CD4-positive, alpha-beta T cell (primary cell): ENCODE data around the gene PKIG. TPM values are rescaled to one million over a fixed set of nuclear protein-coding genes. Genes with fewer than 3 reads are reported as not detected.
A peak's percentile ranks its signal among the peaks of the same experiment; 100 is the strongest.

Source experiments
- ATAC-seq: fragments of 200-7000 bp; cut with Tn5 transposase; one replicate; pipeline ENCODE4 v1.10.0; 2022; ENCODE audit warnings: mild to moderate bottlenecking; ENCODE audit not compliant: poor library complexity
- CTCF ChIA-PET: fragments of 350-600 bp; sonication (Branson Sonifier 250); formaldehyde crosslinking; loops from one replicate; lab custom pipeline; 2021; ENCODE audit warnings: antibody characterized with exemption, inconsistent platforms; lab: Charles Lee
- POLR2A ChIA-PET: fragments of 350-600 bp; sonication (Branson Sonifier 250); formaldehyde crosslinking; loops from one replicate; lab custom pipeline; 2021; ENCODE audit warnings: antibody characterized with exemption, inconsistent platforms; lab: Charles Lee
- DNase-seq, 14 experiments: peaks; one replicate each; pipeline ENCODE4 v3.0.0-alpha.2; 2013 to 2020; ENCODE audit warnings: mixed read lengths in 2 of 14
- H3K27ac ChIP-seq, 2 donors: one replicate each; pipeline versions ENCODE4 v1.5.1 to v1.7.0; 2013; ENCODE audit warnings: low read length in 2 of 2, low read depth in 1 of 2, mild to moderate bottlenecking in 1 of 2
- H3K27me3 ChIP-seq, 2 experiments: 1 replicate in 1 of 2; 2 replicates in 1 of 2; pipeline versions ENCODE4 v1.6.1 to v1.7.0; 2013; ENCODE audit warnings: low read length in 2 of 2, control low read depth in 1 of 2, mild to moderate bottlenecking in 1 of 2, moderate library complexity in 1 of 2; ENCODE audit not compliant: insufficient read depth in 2 of 2, control insufficient read depth in 1 of 2
- H3K36me3 ChIP-seq: one replicate; pipeline ENCODE4 v1.6.1; 2013; ENCODE audit warnings: low read length, control low read depth; ENCODE audit not compliant: insufficient read depth
- H3K4me1 ChIP-seq: one replicate; pipeline ENCODE4 v1.6.1; 2013; ENCODE audit warnings: low read length, control low read depth; ENCODE audit not compliant: insufficient read depth
- H3K4me3 ChIP-seq: one replicate; pipeline ENCODE4 v1.5.1; 2013; ENCODE audit warnings: mild to moderate bottlenecking, low read length, moderate library complexity
- H3K9me3 ChIP-seq, 2 experiments: 1 replicate in 1 of 2; 2 replicates in 1 of 2; pipeline versions ENCODE4 v1.6.1 to v1.7.0; 2013; ENCODE audit warnings: low read length in 2 of 2, mild to moderate bottlenecking in 2 of 2, control low read depth in 1 of 2, moderate library complexity in 1 of 2; ENCODE audit not compliant: control insufficient read depth in 1 of 2, insufficient read depth in 1 of 2
- H3K27ac Mint-ChIP-seq: one replicate; pipeline ENCODE4 v1.8.0; 2020; ENCODE audit warnings: mixed read lengths
- H3K27me3 Mint-ChIP-seq: one replicate; pipeline ENCODE4 v1.8.0; 2021; ENCODE audit warnings: mixed read lengths
- H3K36me3 Mint-ChIP-seq: one replicate; pipeline ENCODE4 v1.8.0; 2021; ENCODE audit warnings: low read depth, mixed read lengths
- H3K4me1 Mint-ChIP-seq: one replicate; pipeline ENCODE4 v1.8.0; 2021; ENCODE audit warnings: low read depth, mixed read lengths
- H3K4me3 Mint-ChIP-seq: one replicate; pipeline ENCODE4 v1.8.0; 2020; ENCODE audit warnings: mild to moderate bottlenecking, mixed read lengths
- H3K9me3 Mint-ChIP-seq: one replicate; pipeline ENCODE4 v1.8.0; 2020; ENCODE audit warnings: mixed read lengths
- CTCF ChIP-seq: fragments of 200-600 bp; IDR thresholded peaks from one replicate; pipeline ENCODE4 v1.8.0; 2022; ENCODE audit warnings: antibody characterized with exemption, mild to moderate bottlenecking
- intact Hi-C, 2 experiments: fragments of 100-400 bp; cut with DNase I in 1 of 2; cut with micrococcal nuclease in 1 of 2; formaldehyde crosslinking; loops; one replicate each; pipeline versions ENCODE4 v1.15.1 to v1.9.0; 2023 to 2025; cut with DNase I, micrococcal nuclease
- total RNA-seq, 174 experiments: library from RNA in 2 of 174; stranded (reverse) in 2 of 174; gene quantifications; one replicate each; pipeline ENCODE4 v1.2.3 and lab custom pipeline; 2021 to 2026

The PKIG gene
- total RNA-seq, 2 experiments from 2014 or later = 1.7 to 2.4 TPM

- no peak for DNase-seq
- no peaks in the 10 kb centered on the region for H3K4me1 ChIP-seq
- no peak overlapping the region for H3K4me3 ChIP-seq
- intact Hi-C loops = no loop called here
- no peaks in the 10 kb centered on the region for H3K9me3 ChIP-seq
- peak overlapping the region; percentile 0 for H3K27ac Mint-ChIP-seq
- H3K9me3 Mint-ChIP-seq = no peaks in the 10 kb centered on the region
- no peak for ATAC-seq
- H3K36me3 Mint-ChIP-seq = peaks cover 86% of the 10 kb centered on the region
- TF ChIP-seq CTCF = no peak
- H3K4me3 Mint-ChIP-seq = no peak overlapping the region
- no peaks in the 10 kb centered on the region for H3K27me3 Mint-ChIP-seq
- ChIA-PET POLR2A (no interaction called here), CTCF (no interaction called here)
- no peak overlapping the region for H3K27ac ChIP-seq
- no peaks in the 10 kb centered on the region for H3K4me1 Mint-ChIP-seq
- H3K27me3 ChIP-seq = no peaks in the 10 kb centered on the region
- peaks cover 63% of the 10 kb centered on the region for H3K36me3 ChIP-seq
Observed at GRCh38 chr20:44629542-44629941, 47.2 kb downstream of the PKIG start.

- Histone ChIP-seq H3K27me3 (no peaks in the 10 kb centered on the region), H3K27ac (no peak overlapping the region), H3K4me3 (no peak overlapping the region), H3K9me3 (no peaks in the 10 kb centered on the region), H3K4me1 (no peaks in the 10 kb centered on the region), H3K36me3 (peaks cover 63% of the 10 kb centered on the region)
- peak overlapping the region; percentile 0 for H3K27ac Mint-ChIP-seq
- DNase-seq (no peak), ATAC-seq (no peak)
- H3K4me3 Mint-ChIP-seq = no peak overlapping the region
- CTCF ChIA-PET = no interaction called here
- H3K4me1 Mint-ChIP-seq = no peaks in the 10 kb centered on the region
- no peaks in the 10 kb centered on the region for H3K9me3 Mint-ChIP-seq
- intact Hi-C loops = no loop called here
- H3K36me3 Mint-ChIP-seq = peaks cover 86% of the 10 kb centered on the region
- POLR2A ChIA-PET = interaction anchor here (1.5 kb wide), 1 partner anchor 13 kb away, joined by 3 read pairs; no protein-coding TSS in a partner anchor
- TF ChIP-seq CTCF = no peak
- H3K27me3 Mint-ChIP-seq = no peaks in the 10 kb centered on the region
Observed at GRCh38 chr20:44630297-44630696, 47.9 kb downstream of the PKIG start.

GRCh38 chr20:44632103-44632752 lies 49.8 kb downstream of the PKIG start:
- H3K27me3 ChIP-seq = no peaks in the 10 kb centered on the region
- H3K27me3 Mint-ChIP-seq = no peaks in the 10 kb centered on the region
- CTCF ChIA-PET = no interaction called here
- POLR2A ChIA-PET = no interaction called here
- no peak overlapping the region for H3K27ac ChIP-seq
- no peak for TF ChIP-seq CTCF
- DNase-seq (no peak), ATAC-seq (no peak)
- H3K4me1 ChIP-seq = no peaks in the 10 kb centered on the region
- H3K36me3 ChIP-seq = peaks cover 69% of the 10 kb centered on the region
- intact Hi-C loops = no loop called here
- H3K27ac Mint-ChIP-seq = no peak overlapping the region
- no peaks in the 10 kb centered on the region for H3K9me3 Mint-ChIP-seq
- H3K36me3 Mint-ChIP-seq = peaks cover 86% of the 10 kb centered on the region
- H3K4me1 Mint-ChIP-seq = no peaks in the 10 kb centered on the region
- no peak overlapping the region for H3K4me3 Mint-ChIP-seq
- no peaks in the 10 kb centered on the region for H3K9me3 ChIP-seq
- H3K4me3 ChIP-seq = no peak overlapping the region
